SK-N-SH treated with all-trans-retinoic acid at 6 μM for 48 hours (cell line): Measurements from ENCODE around the gene SLAMF1.

Experiments used
- ATAC-seq: fragments of 200-7000 bp; cut with Tn5 transposase; 3 replicates; pipeline ENCODE4 v1.9.1; 2020; ENCODE audit warnings: mild to moderate bottlenecking, moderate library complexity
- ARNTL ChIP-seq: fragments of 450-650 bp; formaldehyde crosslinking; IDR thresholded peaks from 2 replicates; pipeline ENCODE4 v1.5.0; 2020; ENCODE audit warnings: low read depth, mild to moderate bottlenecking, moderate library complexity, borderline replicate concordance
- BACH2 ChIP-seq: fragments of 250-450 bp; sonication (Bioruptor Pico); IDR thresholded peaks from 2 replicates; pipeline ENCODE4 v1.9.0; 2021; ENCODE audit warnings: mild to moderate bottlenecking, borderline replicate concordance
- CSDC2 ChIP-seq: fragments of 250-450 bp; sonication (Bioruptor Pico); IDR thresholded peaks from 2 replicates; pipeline ENCODE4 v1.5.0; 2020; ENCODE audit warnings: mild to moderate bottlenecking, moderate library complexity
- ESRRG ChIP-seq: fragments of 250-450 bp; sonication (Bioruptor Pico); IDR thresholded peaks from 2 replicates; pipeline ENCODE4 v1.6.1; 2021; ENCODE audit warnings: mild to moderate bottlenecking
- GLIS3 ChIP-seq: fragments of 250-450 bp; sonication (Bioruptor Pico); IDR thresholded peaks from 2 replicates; pipeline ENCODE4 v1.5.0; 2020; ENCODE audit warnings: mild to moderate bottlenecking, moderate library complexity
- ISL1 ChIP-seq: fragments of 250-450 bp; sonication (Bioruptor Pico); IDR thresholded peaks from 2 replicates; pipeline ENCODE4 v2.1.2; 2022; ENCODE audit warnings: mild to moderate bottlenecking, moderate library complexity
- OSR1 ChIP-seq: fragments of 250-450 bp; sonication (Bioruptor Pico); IDR thresholded peaks from 2 replicates; pipeline ENCODE4 v1.8.0; 2022; ENCODE audit warnings: moderate library complexity, mild to moderate bottlenecking, inconsistent platforms
- PPARA ChIP-seq: fragments of 250-450 bp; sonication (Bioruptor Pico); IDR thresholded peaks from 2 replicates; pipeline ENCODE4 v1.5.0; 2020; ENCODE audit warnings: mild to moderate bottlenecking, borderline replicate concordance
- RARB ChIP-seq: fragments of 250-450 bp; sonication (Bioruptor Pico); IDR thresholded peaks from 2 replicates; pipeline ENCODE4 v1.8.0; 2021; ENCODE audit warnings: mild to moderate bottlenecking, moderate library complexity
- SNAI2 ChIP-seq: fragments of 250-450 bp; sonication (Bioruptor Pico); IDR thresholded peaks from 2 replicates; pipeline ENCODE4 v1.5.0; 2020; ENCODE audit warnings: mild to moderate bottlenecking, moderate library complexity
- TCF4 ChIP-seq: fragments of 250-450 bp; sonication (Bioruptor Pico); IDR thresholded peaks from 2 replicates; pipeline ENCODE4 v1.8.0; 2021; ENCODE audit warnings: mild to moderate bottlenecking, moderate library complexity, borderline replicate concordance
- TOX ChIP-seq: fragments of 250-450 bp; sonication (Bioruptor Pico); IDR thresholded peaks from 2 replicates; pipeline ENCODE4 v1.8.0; 2021; ENCODE audit warnings: mild to moderate bottlenecking, moderate library complexity, borderline replicate concordance
- ZC3H10 ChIP-seq: fragments of 250-450 bp; sonication (Bioruptor Pico); IDR thresholded peaks from 2 replicates; pipeline ENCODE4 v1.5.1; 2021; ENCODE audit warnings: mild to moderate bottlenecking, moderate library complexity
- ZFP3 ChIP-seq: fragments of 250-450 bp; sonication (Bioruptor Pico); IDR thresholded peaks from 2 replicates; pipeline ENCODE4 v1.5.0; 2020; ENCODE audit warnings: mild to moderate bottlenecking, moderate library complexity
- ZFP30 ChIP-seq: fragments of 450-650 bp; formaldehyde crosslinking; IDR thresholded peaks from 2 replicates; pipeline ENCODE4 v1.5.0; 2022; ENCODE audit warnings: mild to moderate bottlenecking, moderate library complexity
- ZNF565 ChIP-seq: fragments of 450-650 bp; formaldehyde crosslinking; conservative IDR thresholded peaks from 2 replicates; pipeline ENCODE4 v1.5.0; 2020; ENCODE audit warnings: low read depth, mild to moderate bottlenecking, moderate library complexity
- ZNF8 ChIP-seq: fragments of 450-650 bp; formaldehyde crosslinking; IDR thresholded peaks from 2 replicates; pipeline ENCODE4 v1.5.0; 2020; ENCODE audit warnings: mild to moderate bottlenecking, moderate library complexity
- TF ChIP-seq, protein P1 (sequence below): fragments of 250-450 bp; sonication (Bioruptor Pico); IDR thresholded peaks from 2 replicates; pipeline ENCODE4 v1.5.0; 2020; ENCODE audit warnings: mild to moderate bottlenecking, moderate library complexity
- TF ChIP-seq, protein P2 (sequence below): fragments of 250-450 bp; sonication (Bioruptor Pico); IDR thresholded peaks from 2 replicates; pipeline ENCODE4 v1.5.1; 2020; ENCODE audit warnings: low read depth, mild to moderate bottlenecking, moderate library complexity
- TF ChIP-seq, protein P3 (sequence below): fragments of 250-450 bp; sonication (Bioruptor Pico); IDR thresholded peaks from 2 replicates; pipeline ENCODE4 v1.5.1; 2021; ENCODE audit warnings: mild to moderate bottlenecking, moderate library complexity
- TF ChIP-seq, protein P4 (sequence below): fragments of 250-450 bp; sonication (Bioruptor Pico); IDR thresholded peaks from 2 replicates; pipeline ENCODE4 v1.8.0; 2020; ENCODE audit warnings: mild to moderate bottlenecking, moderate library complexity, borderline replicate concordance

The SLAMF1 gene

DNA sequence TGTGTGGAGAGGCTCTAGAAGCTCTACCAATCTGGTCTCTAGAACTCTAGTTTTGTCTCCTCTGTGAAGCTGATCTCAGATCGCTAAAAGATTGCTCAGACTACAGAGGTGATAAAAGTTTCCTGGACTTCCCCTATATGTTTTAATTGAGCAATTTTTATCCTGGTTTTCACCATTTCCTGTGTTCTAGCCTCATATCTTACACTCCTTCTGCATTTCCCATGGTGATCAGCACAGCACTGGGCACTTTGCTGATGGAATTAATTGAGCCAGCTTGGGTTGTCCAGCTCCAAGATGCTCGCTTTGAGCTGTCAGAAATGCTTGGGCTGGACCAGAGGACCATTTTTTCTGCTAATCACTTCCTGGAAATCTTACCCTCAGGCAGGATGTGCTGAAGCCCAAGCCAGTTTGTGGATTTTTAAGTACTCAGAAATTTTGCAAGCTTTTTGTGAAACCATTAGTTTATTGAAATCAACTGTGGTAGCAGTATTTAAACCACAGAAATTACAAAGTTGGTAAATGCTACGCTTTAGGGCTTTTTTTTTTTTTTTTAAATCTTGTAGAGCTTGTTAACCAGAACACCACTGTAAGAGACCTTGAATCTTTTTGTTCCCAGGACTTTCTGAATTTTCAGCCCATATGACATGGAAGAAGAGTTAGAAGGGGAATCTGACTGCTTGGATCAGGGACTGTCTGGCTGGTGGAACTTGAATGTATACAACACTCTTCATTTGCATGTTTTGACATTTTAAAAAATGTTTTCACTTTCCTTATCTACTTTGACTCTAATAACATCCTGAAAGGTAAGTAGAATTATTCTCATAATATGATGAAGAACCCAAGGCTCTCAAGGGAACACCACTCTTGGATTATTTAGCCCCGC is 36.4 kb upstream of the SLAMF1 start:
- TF ChIP-seq GLIS3 (CRISPR knock-in tag) (no peak), BACH2 (CRISPR knock-in tag) (no peak), ZNF565 (CRISPR knock-in tag) (no peak), ISL1 (CRISPR knock-in tag) (no peak), CSDC2 (CRISPR knock-in tag) (no peak), ZFP3 (no peak), ESRRG (no peak), TOX (CRISPR knock-in tag) (no peak), ARNTL (CRISPR knock-in tag) (no peak), TCF4 (CRISPR knock-in tag) (no peak), PPARA (CRISPR knock-in tag) (no peak), ZNF8 (CRISPR knock-in tag) (no peak), OSR1 (CRISPR knock-in tag) (no peak), ZFP30 (CRISPR knock-in tag) (no peak), SNAI2 (CRISPR knock-in tag) (no peak), RARB (CRISPR knock-in tag) (no peak)
- TF ChIP-seq, protein P1, sequence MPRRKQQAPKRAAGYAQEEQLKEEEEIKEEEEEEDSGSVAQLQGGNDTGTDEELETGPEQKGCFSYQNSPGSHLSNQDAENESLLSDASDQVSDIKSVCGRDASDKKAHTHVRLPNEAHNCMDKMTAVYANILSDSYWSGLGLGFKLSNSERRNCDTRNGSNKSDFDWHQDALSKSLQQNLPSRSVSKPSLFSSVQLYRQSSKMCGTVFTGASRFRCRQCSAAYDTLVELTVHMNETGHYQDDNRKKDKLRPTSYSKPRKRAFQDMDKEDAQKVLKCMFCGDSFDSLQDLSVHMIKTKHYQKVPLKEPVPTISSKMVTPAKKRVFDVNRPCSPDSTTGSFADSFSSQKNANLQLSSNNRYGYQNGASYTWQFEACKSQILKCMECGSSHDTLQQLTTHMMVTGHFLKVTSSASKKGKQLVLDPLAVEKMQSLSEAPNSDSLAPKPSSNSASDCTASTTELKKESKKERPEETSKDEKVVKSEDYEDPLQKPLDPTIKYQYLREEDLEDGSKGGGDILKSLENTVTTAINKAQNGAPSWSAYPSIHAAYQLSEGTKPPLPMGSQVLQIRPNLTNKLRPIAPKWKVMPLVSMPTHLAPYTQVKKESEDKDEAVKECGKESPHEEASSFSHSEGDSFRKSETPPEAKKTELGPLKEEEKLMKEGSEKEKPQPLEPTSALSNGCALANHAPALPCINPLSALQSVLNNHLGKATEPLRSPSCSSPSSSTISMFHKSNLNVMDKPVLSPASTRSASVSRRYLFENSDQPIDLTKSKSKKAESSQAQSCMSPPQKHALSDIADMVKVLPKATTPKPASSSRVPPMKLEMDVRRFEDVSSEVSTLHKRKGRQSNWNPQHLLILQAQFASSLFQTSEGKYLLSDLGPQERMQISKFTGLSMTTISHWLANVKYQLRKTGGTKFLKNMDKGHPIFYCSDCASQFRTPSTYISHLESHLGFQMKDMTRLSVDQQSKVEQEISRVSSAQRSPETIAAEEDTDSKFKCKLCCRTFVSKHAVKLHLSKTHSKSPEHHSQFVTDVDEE (CRISPR knock-in tag), result no peak
- TF ChIP-seq, protein P2, sequence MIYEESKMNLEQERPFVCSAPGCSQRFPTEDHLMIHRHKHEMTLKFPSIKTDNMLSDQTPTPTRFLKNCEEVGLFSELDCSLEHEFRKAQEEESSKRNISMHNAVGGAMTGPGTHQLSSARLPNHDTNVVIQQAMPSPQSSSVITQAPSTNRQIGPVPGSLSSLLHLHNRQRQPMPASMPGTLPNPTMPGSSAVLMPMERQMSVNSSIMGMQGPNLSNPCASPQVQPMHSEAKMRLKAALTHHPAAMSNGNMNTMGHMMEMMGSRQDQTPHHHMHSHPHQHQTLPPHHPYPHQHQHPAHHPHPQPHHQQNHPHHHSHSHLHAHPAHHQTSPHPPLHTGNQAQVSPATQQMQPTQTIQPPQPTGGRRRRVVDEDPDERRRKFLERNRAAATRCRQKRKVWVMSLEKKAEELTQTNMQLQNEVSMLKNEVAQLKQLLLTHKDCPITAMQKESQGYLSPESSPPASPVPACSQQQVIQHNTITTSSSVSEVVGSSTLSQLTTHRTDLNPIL (CRISPR knock-in tag), result no peak
- TF ChIP-seq, protein P3, sequence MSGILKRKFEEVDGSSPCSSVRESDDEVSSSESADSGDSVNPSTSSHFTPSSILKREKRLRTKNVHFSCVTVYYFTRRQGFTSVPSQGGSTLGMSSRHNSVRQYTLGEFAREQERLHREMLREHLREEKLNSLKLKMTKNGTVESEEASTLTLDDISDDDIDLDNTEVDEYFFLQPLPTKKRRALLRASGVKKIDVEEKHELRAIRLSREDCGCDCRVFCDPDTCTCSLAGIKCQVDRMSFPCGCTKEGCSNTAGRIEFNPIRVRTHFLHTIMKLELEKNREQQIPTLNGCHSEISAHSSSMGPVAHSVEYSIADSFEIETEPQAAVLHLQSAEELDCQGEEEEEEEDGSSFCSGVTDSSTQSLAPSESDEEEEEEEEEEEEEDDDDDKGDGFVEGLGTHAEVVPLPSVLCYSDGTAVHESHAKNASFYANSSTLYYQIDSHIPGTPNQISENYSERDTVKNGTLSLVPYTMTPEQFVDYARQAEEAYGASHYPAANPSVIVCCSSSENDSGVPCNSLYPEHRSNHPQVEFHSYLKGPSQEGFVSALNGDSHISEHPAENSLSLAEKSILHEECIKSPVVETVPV (CRISPR knock-in tag), result no peak
- TF ChIP-seq, protein P4, sequence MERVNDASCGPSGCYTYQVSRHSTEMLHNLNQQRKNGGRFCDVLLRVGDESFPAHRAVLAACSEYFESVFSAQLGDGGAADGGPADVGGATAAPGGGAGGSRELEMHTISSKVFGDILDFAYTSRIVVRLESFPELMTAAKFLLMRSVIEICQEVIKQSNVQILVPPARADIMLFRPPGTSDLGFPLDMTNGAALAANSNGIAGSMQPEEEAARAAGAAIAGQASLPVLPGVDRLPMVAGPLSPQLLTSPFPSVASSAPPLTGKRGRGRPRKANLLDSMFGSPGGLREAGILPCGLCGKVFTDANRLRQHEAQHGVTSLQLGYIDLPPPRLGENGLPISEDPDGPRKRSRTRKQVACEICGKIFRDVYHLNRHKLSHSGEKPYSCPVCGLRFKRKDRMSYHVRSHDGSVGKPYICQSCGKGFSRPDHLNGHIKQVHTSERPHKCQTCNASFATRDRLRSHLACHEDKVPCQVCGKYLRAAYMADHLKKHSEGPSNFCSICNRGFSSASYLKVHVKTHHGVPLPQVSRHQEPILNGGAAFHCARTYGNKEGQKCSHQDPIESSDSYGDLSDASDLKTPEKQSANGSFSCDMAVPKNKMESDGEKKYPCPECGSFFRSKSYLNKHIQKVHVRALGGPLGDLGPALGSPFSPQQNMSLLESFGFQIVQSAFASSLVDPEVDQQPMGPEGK (CRISPR knock-in tag), result no peak
- ATAC-seq, result no peak

DNA sequence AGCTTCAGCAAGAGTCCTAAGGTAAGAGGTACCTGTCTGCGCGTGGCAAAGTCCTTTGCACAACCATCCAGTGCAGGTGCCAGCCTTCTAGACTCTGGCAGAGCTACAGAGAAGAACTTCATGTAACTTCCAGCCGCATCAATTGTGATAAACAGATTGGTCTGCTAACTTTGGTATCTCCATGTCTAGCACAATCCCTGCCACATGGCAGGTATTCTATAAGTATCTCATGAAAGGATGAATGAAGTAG is 35.0 kb upstream of the SLAMF1 start:
- TF ChIP-seq CSDC2 (CRISPR knock-in tag) (no peak), RARB (CRISPR knock-in tag) (no peak), ARNTL (CRISPR knock-in tag) (no peak), OSR1 (CRISPR knock-in tag) (no peak), GLIS3 (CRISPR knock-in tag) (no peak), ISL1 (CRISPR knock-in tag) (no peak), ZFP3 (no peak), PPARA (CRISPR knock-in tag) (no peak), TOX (CRISPR knock-in tag) (no peak), BACH2 (CRISPR knock-in tag) (no peak), ZC3H10 (CRISPR knock-in tag) (no peak), SNAI2 (CRISPR knock-in tag) (no peak), ZNF565 (CRISPR knock-in tag) (no peak), ESRRG (no peak)
- TF ChIP-seq, protein P1 (CRISPR knock-in tag), result no peak
- TF ChIP-seq, protein P3 (CRISPR knock-in tag), result no peak
- TF ChIP-seq, protein P2 (CRISPR knock-in tag), result no peak
- TF ChIP-seq, protein P4 (CRISPR knock-in tag), result no peak
- no peak for ATAC-seq
